HG02852 (cell line): ENCODE data around the gene SEMA7A.
A peak's percentile ranks its signal among the peaks of the same experiment; 100 is the strongest.

Source experiments
- ATAC-seq: cut with Tn5 transposase; IDR thresholded peaks from one replicate; pipeline ENCODE4 v1.9.1; 2021; ENCODE audit warnings: mild to moderate bottlenecking, moderate library complexity; ENCODE audit not compliant: unreplicated experiment

The SEMA7A gene

DNA sequence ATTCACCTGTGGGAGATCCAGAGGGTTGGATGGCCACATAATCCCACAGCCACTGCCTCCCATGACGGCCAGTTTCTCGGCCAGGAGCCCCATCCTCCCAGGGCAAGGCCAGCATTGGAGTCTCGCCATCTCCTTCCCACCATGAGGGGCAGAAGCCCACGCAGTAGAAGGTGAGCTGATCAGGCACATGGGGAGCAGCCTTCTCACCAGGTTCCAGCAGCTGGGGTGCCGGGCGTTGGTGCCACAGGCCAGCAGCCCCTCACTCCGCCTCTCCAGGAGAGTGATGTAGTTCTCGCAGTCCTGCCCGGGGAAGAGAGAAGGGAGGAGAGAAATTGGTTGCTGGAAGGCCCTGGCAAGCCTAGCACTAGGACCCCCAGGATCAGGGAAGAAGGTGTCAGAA is 16.1 kb downstream of the SEMA7A start:
- no peak for ATAC-seq

DNA sequence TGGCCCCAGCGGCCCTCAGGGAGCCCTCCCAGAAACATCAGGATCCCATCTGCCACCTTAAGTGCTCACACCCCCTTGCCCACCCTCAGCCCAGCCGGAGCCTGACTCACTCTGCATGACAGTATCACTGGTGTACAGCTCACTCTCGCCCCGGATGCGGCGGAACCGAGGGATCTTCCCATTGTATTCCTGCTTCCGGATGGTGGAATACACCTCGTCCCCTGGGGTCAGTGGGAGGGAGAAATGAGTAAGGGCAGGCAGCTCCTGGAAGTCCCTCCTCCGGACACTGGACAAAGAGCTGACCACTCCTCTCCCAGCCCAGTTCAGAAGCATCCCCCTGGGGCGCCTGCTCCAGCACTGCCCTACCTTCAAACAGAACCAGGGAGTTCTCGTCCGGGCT is 16.5 kb downstream of the SEMA7A start:
- ATAC-seq, result no peak

DNA sequence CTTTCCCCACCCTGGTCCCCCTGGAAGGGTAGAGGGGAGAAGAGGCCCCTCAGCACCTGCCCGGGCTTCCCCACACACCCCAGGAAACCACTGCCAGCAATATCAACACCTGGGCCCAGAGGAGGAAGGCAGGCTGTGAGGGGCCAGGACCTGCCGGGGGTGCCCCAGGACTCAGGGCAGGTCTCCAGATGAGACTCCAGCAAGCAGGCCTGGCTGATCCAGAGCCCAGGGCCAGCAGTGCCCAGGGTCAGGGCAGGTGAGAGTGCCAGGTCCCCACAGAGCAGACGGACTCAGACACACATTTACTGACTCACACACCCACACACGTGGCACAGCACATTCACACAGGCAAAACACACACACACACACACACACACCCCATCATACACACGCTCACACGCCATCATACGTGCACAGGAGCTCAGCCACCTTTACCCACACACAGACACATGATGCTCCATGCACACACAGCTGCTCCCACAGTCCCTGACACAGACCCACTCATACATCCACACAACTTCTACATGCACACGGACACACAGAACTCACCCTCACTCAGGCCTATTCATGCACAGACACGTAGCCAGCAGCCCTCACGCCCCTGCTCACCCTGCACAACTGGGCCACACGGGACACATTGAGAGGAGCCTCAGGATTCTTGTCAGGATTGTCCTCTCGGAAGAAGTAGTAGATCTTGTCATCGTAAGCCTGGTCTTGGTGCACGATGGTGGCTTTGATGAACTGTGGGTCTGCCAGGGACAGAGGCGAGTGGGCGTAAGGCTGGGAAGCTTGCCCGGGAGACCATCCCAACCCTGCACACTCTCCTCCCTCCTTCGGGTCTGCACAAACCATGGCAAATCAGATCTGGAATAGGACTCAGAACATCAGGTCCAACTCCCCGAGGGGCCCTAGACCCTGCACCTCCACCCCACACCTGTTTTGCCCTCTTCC is 17.5 kb downstream of the SEMA7A start:
- ATAC-seq, result no peak

DNA sequence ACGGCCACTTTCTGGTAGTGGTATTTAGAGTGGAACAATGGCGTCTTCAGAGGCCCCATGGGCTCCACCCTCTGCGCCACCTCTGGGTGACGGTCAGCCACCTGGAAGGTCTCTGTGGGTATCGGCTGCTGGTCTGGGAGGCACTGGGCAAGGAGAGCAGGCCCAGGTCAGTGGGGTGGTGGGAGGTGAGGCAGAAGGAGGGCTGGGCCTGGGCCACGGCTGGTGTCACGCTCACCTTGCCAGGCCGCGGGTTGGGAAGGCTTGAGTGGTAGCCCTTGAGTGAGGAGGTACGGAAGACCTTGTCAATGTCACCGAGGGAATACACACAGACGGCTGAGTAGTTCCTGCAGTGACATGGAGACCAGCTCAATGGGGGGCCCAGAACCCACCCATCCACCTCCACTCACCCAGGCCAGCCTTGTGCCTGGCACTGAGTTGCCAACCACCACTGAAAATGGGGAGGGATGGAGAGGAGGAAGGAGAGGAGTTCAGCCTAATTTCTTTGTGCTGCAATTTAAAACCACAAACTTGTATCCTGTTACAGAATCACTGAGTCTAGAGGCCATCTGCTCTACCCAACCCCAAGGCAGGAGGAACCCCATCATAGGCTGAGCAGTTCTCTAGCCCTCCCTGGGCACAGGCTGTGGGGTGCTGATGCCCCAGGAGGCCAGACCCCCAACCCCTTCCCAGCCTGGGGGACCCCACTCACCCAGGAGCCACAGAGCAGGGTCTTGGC is 19.0 kb downstream of the SEMA7A start:
- ATAC-seq, result no peak

DNA sequence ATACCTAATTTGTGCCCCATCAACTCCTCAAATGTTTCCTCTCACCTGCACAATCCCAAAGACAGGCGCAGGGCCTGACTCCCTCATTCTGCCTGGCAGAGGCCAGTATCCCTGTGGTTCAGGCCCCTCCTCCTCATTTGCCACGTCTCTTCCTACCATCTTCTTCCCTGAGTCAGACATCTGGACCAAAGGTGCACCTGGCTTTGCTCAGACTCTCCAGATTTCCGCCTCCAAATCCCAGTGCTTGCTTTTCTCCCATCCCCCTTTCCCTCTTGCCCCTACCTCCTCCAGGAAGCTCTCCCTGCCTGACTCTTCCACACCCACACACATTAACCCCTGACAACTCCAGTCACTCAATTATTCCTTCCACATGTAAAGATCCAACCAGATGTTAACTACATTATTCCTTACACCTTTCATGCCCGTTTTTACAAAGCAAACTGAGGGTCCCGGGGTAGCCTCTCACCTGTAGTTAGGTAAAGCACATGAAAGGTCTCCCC is 19.6 kb downstream of the SEMA7A start:
- ATAC-seq, result no peak

DNA sequence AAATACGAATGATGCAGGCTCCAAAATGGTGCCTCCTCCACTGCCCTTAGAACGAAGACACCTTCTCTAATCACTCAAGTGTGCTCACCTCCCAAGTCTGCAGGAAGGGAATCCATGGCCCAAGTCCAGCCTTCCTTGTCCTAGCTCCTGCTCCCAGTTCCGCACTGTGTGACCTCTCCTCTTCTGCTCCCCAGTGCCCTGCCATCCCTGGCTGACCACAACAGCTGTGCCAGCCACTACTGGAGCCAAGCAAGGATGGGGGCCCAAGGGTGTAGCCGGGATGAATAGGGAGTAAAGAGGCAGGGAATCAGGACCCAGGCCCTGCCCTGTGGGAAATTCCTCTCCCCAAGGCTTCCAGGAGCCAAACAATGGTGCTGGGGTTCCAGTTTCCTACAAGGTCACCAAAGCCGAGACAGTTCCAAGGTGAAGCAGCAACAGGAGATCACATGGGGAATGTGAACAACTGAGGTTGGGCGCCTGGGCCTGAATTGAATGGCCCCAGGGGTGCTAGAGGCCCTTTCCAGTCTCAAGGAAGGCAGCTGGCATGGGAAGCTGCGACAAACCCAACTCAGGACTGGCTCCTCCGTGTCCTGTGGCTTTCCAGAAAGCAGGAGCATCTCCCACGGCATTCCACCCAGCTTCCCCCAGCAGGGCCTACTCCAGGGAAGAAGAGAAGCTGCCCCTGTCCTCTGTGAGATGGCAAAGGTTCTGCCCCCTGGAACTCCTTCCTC is 20.2 kb downstream of the SEMA7A start:
- no peak for ATAC-seq

DNA sequence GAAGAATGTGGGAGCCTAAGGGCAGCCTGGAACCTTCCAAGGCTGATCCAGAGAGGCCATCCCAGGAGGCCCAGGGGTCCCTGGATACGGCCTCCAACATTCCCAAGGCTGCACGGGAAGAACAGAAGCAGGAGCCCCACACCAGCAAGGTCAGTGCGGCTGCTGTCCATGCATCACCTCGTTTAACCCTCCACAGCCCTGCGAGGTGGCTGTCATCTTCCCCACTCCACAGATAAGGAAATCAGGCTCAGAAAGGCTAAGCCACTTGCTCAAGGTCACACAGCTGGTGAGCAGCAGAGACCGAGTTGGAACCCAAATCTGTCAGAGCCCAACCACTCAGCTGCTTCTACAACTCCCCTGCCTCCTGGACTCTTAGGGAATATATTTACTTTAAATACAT is 21.6 kb downstream of the SEMA7A start:
- ATAC-seq, result no peak

DNA sequence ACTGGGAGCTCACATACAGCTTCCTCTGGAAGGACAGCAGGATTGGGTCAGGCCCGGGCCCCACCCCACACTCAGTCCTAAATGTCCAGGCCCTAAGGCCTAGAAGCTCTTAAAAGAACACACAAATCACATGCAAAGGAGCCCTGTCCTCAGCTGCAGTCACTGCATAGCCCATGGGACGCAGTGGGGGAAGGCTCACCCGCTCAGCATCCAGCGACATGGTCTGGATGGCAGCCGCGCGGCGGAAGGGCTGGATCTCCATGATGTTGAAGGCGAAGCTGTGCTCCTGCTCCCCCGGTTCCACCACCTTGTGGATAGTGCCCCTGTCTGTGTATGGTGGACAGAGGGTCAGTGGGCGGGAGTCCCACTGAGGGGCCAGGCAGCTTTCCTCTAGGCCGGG is 22.1 kb downstream of the SEMA7A start:
- no peak for ATAC-seq

DNA sequence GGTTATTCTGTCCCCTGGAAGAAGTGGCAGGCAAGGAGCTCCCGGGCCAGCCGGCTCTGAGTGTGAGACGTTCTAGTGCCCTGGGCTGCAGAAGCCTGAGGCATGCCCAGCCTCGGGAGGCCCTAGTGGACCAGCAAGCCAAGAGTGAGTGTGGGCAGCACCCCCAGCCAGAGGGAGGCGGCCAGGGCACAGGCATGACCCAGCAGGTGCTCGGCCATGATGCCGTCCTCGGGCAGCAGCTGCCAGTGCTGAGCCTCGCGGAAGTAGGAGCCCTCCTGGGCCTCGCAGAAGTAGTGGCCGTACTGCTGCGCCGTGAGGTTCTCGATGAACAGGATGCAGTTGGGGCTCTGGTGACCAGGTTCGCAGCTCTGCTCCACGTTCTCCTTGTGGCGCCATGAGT is 23.3 kb downstream of the SEMA7A start:
- no peak for ATAC-seq

DNA sequence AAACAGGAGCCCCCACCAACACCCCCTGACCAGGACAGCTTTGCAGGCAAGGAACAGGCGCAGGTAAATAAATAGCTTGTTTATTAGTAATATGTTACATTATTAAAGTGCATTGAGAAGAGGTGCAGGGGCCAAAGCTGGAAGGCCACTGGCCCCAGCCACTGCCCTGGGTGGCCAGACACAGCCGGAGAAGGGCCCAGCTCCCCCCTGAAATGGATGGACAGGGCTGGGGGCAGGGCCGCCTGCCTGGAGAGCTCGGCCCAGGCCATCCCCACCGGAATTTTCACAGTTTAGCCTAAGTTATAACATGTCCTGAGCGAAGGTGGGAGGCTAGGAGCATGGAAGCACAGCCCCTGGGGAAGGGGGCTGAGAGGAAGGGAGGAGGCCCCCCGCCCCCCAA is 24.5 kb downstream of the SEMA7A start:
- ATAC-seq, result no peak

DNA sequence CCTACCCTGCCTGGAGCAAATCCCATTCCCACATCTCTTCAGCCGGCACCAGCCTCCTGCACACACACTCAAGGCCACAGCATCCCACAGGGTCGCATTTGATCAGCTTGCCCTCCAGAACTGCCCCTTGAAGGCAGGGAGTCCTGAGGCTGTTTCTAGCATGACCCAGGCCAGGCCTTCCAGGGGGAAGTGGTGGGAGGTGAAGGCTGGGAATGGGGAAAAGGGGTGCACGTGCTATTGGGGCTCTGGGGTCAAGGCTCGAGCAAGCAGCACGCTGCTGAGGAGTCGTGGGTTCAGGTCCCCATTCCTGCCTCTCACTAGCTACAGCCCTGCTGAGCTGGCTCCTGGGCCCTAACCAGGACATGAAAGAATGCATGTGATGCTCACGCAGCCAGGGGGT is 24.9 kb downstream of the SEMA7A start:
- ATAC-seq, result no peak

DNA sequence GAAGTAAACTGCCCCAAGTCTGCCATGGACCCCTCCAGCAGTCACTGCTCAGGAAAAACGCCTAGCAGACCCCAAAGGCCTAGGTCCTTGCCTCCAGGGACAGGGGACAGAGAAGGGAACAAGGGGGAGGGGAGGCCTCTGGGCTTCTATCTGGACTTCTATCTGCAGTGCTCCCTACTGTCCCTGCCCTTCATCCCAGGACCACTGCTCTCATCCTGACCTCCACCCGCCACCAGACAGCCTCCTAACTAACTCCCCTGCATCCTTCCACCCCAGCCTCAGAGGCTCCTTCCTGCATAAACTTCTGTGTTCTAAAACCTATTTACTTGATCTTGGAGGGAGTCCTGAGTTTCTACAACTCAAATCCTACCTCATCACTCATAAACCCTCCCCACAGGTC is 25.4 kb downstream of the SEMA7A start:
- no peak for ATAC-seq

DNA sequence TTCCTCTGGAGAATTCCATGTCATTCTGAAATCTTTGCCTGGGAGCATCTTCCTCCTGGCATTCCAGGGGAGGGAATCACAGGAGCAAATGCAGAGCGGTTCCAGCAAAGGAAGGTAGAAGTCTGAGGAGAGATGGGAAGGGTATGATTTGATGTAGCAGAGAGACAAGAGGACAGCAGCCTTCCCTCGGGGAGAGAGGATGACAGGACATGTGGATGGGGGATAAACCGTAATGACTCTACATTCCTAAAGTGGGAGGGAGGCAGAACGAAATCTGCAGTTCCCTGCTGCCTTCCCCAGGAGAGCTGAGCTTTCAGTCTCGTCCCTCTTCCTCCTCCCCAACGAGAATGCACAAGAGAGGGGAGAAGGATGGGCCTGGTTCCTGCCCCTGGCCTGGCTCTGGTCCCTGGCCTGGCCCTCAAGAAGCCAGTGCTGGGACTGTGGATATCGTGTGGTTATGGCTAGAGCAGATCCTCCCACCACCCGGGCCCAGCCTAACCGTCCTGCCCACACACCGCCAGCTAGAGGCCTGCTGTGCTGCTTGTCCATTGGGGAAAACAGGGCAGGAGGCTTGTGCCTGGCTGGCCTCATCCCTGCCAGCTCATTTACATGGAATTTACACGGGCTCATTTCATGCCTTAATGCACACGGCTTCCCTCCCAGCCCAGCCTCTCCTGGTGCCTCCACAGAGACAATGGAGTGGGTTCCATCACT is 26.6 kb downstream of the SEMA7A start:
- no peak for ATAC-seq

DNA sequence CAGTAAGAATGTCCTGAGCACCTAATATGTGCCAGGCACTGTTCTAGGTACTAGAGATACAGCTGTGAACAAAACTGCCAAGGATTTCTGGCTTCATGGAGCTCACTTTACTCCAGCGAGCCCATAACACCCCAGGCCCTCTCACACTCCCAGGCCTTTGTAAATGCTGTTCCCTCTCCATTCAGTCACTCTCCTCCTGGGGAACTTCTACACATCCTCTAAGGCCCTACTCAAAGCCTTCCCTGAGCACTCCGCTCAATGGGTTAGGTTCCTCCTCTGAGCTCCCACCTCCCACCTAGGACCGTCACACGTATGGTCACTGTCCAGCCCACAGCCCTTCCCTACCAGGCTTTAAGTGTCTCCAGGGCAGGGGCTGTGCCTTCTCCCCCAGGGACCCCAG is 27.2 kb downstream of the SEMA7A start:
- ATAC-seq, result no peak

DNA sequence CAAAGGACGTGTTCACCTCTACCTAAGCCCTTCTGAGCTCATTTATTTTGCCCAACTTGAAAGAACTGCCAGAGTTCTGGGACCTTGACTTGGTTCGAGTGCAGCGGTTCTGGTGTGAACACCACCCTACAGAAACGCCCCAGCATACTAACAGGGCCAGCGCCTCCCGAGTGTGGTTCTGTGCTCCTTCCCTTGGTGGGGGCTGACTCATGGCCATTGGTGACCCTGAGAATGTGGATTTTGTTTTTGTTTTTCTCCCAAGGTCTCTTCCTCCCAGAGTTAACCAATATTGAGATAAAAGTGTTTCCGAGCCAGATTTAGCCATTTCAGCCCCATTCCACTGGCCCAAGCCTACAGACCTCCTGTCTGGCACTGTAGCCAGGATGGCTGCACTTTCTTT is 27.9 kb downstream of the SEMA7A start:
- no peak for ATAC-seq

DNA sequence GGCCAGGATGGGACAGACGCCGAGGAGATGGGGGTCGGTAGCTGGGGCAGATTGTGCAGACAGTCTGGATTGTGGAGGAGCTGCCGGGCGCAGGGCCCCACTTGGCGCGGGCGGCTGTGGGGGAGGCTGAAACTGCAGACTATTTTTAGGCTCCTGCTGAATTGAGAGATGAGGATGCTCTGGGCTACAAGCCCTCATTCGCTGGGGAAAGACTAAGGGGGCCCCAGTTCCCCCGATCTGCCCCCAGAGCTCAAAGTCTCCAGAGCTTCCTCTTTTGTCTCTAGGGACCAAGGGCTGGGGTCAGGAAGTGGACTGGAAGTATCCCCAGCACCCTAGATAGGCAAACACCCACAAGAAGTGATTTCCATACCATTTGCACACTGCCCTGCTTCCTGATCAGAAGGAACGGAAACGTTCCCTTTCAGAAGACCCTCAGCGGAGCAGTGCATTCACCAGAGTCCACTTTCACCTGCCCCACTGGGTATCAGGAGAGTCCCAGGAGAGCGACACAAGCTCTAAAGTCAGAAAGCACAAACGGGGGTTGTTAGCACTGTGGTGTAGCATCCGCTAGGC is 29.7 kb downstream of the SEMA7A start:
- no peak for ATAC-seq

DNA sequence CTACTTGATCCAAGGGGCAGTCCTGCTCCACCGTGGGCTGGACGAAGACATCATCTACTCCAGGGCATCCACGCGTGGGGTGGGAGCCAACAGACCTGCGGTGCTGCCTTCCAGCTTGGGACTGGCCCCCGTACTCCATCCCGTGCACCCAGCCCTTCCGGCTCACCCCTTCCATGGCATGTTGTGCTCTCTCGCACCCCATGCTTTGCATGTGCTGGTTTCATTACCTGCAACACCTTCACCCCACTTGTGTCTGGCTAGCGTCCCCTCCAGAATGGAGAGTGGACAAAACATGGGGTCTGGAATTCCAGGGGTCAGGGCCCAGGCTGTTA is 30.2 kb downstream of the SEMA7A start:
- ATAC-seq, result peak; percentile 15

DNA sequence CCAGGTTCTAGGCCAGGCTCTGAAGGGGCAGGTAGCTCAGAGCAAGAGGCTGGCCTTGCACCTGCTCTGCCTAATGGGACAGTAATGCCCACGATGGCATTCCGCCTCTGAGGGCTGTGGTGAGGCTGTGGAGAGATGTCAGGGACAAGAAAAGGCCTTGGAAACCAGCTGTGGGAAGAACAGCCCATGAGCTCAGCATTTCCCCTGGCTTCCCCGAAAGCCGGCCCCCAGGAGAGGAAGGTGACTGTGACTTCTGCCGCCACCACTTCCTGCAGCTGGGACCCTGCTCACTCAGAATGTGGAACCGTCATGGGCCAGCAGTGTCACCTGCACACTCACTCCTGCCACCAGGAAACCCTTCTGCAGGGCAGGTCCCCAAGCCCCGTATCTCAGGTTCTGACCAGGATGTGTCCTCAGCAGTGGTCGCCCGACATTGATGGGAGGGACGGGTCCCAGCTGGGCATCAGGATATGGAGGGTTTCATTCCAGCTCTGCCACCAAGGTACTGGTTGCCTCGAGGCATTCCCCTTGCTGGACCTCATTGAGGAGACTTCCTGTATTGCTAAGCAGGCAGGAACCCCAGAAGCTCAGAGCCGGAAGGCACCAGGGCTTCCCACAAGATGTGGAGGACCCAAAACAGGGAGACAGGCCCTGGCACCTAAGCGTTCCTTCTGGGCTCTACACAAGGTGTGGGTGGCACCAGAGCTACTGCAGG is 30.7 kb downstream of the SEMA7A start:
- ATAC-seq, result peak; percentile 35

DNA sequence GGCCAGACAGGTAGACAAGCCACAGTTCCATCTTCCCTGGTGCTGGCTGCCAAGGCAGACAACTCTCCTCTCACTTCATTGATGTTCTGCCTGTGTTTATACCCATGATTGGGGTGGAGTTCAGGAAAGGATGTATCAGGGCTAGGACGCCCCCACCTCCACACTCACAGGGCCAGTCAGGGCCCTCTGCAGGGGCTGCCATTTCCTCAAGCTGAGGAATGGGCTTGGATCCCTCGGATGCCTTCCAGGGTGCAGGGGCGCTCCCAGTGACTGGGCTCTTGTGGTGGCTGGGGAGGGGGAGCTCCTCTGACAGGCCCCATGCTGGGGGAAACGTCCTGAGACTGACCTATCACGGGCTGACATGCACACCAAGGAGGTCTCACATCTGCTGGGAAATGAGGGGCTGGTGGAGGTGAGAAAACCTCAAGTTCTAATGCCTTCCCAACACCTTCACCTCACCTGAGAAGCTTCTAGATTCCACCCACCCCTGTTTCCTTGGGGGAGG is 31.4 kb downstream of the SEMA7A start:
- no peak for ATAC-seq
